NB4 (cell line): ENCODE results near the gene NACA2.

Experiments used
- CTCF ChIP-seq: IDR thresholded peaks from one replicate; pipeline ENCODE4 v1.5.1; 2012; ENCODE audit warnings: low read depth, low read length
- MAX ChIP-seq: IDR thresholded peaks from 2 replicates; pipeline ENCODE4 v1.6.1; 2011; ENCODE audit warnings: low read depth, low read length
- MYC ChIP-seq: IDR thresholded peaks from 2 replicates; pipeline ENCODE4 v1.6.1; 2011; ENCODE audit warnings: low read depth, low read length
- POLR2A ChIP-seq: IDR thresholded peaks from 2 replicates; pipeline ENCODE4 v1.6.1; 2011; ENCODE audit warnings: mild to moderate bottlenecking; ENCODE audit not compliant: insufficient read length; ENCODE audit errors: extremely low read depth

- TF ChIP-seq MAX (no peak), CTCF (no peak), POLR2A (no peak), MYC (no peak)
Observed at GRCh38 chr17:61632826-61633225, 41.8 kb upstream of the NACA2 start.
